GM12873 (cell line): Measurements from ENCODE around the gene BMPR2.

Experiments
- CTCF ChIP-seq: IDR thresholded peaks from 2 replicates; pipeline ENCODE4 v1.5.1; 2012; ENCODE audit warnings: low read depth, mild to moderate bottlenecking, moderate library complexity, low read length, control low read depth; ENCODE audit not compliant: insufficient read depth; ENCODE audit errors: missing control alignments

The BMPR2 gene

GRCh38 chr2:202376460-202377206 lies 506 bp downstream of the BMPR2 start:
- no peak for TF ChIP-seq CTCF

- TF ChIP-seq CTCF, result no peak
These were observed 1.2 kb downstream of the BMPR2 start for GRCh38 chr2:202377207-202377761.

GRCh38 chr2:202378001-202378400 lies 1.9 kb downstream of the BMPR2 start:
- no peak for TF ChIP-seq CTCF

- no peak for TF ChIP-seq CTCF
These were observed 2.7 kb downstream of the BMPR2 start for GRCh38 chr2:202378662-202379358.

- TF ChIP-seq CTCF, result no peak
These were observed 6.6 kb downstream of the BMPR2 start for GRCh38 chr2:202382684-202383083.

GRCh38 chr2:202387608-202388342 lies 11.6 kb downstream of the BMPR2 start:
- TF ChIP-seq CTCF, result no peak

- no peak for TF ChIP-seq CTCF
These were observed 24.8 kb downstream of the BMPR2 start for GRCh38 chr2:202400941-202401340.
